NCI-H2196 (cell line): ENCODE measurements around the gene ABCA7.

Experiments used
- DNase-seq: peaks from one replicate; lab custom pipeline; 2025; ENCODE audit not compliant: unreplicated experiment; lab: John Stamatoyannopoulos, UW

ABCA7 gene

DNA sequence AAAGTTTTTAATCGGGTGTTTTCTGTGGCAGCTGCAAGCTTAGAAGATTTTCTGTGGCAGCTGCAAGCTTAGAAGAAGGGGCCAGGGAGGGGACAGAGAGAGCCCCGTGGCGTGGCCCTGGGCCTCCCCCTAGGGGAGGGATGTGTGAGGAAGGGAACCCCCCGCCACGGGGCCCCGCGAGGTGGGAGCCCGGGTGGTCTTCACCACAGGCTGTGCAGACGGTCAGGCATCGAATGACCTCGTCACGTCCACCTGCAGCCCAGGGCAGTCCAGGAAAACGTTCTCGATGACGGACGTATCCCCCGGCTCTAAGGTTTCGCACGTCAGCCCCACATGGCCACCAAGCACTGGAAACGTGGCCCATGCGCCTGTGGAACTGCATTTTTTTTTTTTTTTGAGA is 46.7 kb downstream of the ABCA7 start:
- no peak for DNase-seq

- no peak for DNase-seq
Measured at GRCh38 chr19:1087813-1088415, 48.0 kb downstream of the ABCA7 start.

DNA sequence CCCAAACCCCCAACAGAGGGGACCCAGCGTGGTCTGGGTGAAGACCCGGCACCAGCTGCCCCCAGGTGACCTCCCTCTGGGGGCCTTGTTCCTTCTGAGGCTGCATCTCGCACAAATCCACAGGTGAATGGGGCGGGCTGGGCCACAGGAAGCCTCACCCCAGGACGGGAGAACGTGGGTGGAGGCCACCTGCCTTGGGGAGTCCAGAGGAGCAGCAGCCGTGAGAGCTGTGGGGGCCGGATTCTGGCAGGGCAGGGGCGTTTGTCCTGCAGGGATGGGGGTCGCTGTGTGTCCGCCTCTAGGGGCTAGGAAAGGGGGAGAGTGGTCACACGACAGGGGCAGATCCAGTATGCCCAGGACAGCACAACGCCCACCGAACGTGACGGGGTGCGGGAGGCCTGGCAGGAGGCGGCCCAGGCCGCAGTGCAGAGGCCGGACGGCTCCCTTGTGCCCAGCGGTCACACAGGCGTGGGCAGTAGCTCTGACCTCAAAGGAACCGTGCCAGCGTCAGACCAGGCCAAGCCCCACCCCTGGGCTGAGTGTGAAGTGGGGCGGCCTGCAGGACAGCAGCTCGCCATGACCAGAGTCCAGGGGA is 48.6 kb downstream of the ABCA7 start:
- no peak for DNase-seq

DNA sequence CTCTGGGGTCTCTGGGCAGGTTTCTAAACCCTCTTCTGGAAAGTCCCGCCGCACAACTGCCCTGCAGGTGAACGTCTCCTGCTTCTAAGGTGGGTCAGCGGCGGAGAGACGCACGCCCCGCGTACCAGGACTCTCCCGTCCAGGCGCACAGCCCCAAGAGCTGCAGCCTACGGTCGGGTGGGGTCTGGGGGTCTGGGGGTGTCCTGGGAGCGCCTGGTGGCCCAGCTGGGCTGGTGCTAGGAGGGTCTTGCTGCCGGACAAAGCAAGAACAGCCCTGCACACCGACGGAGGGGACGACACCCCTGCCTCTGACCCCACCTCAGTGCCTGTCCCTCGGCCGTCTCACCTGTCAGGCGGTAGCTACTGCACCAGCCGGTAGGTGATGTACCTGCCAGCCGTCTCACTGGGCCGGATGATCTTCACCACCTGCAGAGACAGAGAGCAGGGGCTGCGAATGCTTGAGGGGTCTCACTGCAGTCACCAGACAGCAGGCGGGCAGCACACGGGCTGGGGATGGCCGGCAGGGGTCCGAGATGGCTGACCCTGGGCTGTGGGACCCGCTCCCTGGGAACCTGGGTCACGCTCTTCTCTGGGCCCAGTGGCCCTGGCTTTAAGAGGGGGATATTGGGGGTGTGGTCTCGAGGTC is 49.3 kb downstream of the ABCA7 start:
- no peak for DNase-seq

DNA sequence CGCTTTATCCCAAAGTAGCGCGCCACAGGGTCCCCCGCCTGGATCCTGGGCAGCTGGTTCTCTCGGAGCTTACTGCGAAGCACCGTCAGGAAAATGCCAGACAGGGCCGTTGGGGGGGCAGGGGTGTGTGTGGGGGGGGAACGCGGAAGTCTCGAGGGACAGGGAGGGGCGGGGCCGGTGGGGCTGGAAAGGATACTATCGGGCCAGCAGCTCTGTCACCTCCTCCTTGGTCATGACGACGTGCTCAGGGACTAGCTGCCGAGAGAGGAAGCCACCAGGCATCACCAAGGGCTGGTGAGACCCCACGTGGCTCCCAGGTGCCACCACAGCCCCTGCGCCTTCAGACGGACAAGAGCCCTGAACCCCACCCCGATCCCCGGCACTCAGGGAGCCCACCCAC is 50.0 kb downstream of the ABCA7 start:
- no peak for DNase-seq

GRCh38 chr19:1090731-1091543 is 51.0 kb downstream of the ABCA7 start:
- DNase-seq, result no peak

GRCh38 chr19:1091544-1092175 is 51.8 kb downstream of the ABCA7 start:
- DNase-seq, result no peak

- no peak for DNase-seq
Measured at GRCh38 chr19:1093330-1093729, 53.4 kb downstream of the ABCA7 start.

DNA sequence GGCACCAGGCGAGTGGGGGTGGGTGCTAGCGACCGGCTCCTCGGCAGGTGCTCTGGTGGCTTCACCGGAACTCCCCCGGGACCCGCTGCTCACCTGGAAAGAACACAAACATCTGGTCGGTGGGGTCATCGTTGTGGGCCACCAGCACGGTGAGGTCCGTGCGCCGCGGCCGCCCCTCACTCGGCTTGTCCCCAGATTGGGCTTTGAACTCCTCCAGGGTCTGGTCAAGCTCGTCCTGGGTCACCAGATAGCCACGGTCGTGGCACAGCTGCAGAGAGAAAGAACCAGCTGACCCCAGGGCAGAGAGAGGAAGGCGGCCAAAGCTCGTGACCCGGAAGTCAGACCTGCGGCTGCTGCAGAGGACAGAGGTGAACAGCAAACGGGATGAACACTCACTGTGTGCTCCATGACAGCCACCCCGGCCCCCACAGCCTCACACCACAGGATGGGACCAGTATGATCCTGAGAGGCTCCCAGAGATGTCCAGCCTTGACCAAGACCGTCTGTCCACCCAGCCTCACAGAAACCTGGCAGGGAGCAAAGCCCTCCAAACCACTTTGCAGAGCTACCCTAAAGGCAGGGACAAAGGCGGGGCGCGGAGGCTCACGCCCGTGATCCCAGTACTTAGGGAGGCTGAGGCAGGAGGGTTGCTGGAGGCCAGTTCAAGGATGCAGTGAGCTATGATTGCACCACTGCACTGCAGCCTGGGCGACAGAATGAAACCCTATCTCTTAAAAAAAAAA is 54.1 kb downstream of the ABCA7 start:
- no peak for DNase-seq

- no peak for DNase-seq
Measured at GRCh38 chr19:1094655-1094977, 54.7 kb downstream of the ABCA7 start.

GRCh38 chr19:1094978-1095701 is 55.2 kb downstream of the ABCA7 start, which contains the start of gene POLR2E:
Gene POLR2E (minus strand): TSS chr19:1095375. CDS start chr19:1095315, 60 bp downstream.
- peak; percentile 99 for DNase-seq

GRCh38 chr19:1097810-1098176 is 57.9 kb downstream of the ABCA7 start:
- DNase-seq, result peak; percentile 39

- peak; percentile 66 for DNase-seq
Measured at GRCh38 chr19:1098177-1099051, 58.5 kb downstream of the ABCA7 start.

GRCh38 chr19:1101337-1101698 is 61.4 kb downstream of the ABCA7 start:
- no peak for DNase-seq

DNA sequence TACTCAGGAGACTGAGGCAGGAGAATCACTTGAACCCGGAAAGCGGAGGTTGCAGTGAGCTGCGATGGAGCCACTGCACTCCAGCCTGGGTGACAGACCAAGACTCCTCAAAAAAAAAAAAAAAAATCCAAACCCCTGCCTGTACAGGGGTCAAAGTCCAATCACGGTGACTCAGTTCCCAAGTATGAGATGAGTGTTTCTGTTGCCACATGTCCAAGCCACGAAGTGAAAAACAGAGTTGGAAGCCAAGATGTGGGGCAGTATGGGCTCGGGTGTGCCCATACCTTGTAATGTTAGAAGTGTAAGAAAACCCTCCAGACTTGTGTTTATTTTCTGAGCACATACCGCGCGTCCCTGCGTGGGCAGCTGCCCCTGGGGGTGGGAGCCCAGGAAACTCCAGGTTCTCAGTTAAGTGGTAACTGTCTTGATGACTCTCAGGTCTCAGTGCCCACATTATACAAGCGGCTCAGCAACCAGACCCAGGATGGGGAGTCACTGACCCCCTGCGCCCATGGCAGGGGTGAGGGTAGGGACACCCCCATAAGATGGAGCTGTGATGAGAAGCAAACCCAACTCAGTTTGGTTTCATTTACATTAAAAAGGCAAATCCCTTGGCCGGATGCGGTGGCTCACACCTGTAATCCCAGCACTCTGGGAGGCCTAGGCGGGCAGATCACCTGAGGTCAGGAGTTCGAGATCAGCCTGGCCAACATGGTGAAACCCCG is 62.7 kb downstream of the ABCA7 start:
- no peak for DNase-seq

DNA sequence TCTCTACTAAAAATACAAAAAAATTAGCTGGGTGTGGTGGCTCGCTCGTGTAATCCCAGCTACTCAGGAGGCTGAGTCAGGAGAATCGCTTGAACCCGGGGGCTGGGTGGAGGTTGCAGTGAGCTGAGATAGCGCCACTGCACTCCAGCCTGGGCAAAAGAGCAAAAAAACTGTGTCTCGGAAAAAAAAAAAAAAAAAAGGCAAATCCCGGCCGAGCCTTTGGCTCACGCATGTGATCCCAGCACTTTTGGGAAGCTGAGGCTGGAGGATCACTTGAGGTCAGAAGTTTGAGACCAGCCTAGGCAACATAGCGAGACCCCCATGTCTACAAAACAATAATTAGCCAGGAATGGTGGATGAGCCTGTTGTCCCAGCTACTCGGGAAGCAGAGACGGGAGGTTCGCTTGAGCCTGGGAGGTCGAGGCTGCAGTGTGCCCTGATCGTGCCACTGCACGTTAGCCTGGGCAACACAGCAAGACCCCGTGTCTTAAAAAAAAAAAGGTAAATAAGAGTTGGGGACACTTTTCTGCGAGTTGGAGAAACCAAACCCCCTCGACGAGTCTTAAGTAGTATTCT is 63.3 kb downstream of the ABCA7 start:
- DNase-seq, result no peak

DNA sequence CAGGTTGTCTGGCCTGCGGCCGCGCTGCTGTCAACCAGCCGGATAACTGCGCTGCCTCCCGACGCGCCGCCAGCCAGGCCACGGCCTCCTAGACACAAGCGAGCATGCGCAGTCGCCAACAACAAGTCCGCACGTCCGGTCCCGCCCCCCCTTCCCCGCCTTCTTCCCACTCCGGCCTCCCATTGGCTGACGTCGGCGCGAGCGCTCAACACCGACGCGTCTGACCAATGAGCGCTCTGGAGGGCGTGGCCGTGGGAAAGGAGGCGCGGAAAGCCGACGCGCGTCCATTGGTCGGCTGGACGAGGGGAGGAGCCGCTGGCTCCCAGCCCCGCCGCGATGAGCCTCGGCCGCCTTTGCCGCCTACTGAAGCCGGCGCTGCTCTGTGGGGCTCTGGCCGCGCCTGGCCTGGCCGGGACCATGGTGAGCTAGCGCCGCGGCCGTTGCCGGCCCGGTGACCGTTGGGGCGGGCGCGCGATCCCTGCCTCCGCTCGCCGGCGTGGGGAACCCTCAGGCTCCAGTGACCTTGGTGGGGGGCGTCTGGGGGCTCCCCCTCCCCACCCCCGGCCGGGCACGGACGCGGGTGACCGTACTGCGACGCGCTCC is 63.9 kb downstream of the ABCA7 start, which contains the start of gene GPX4:
TSS of gene GPX4 (plus strand) at position 287 of the 603 bp plus-strand sequence. CDS start at position 337, 50 bp downstream.
- peak; percentile 99 for DNase-seq
